ENCODE measurements around the gene LBHD2.

DNA sequence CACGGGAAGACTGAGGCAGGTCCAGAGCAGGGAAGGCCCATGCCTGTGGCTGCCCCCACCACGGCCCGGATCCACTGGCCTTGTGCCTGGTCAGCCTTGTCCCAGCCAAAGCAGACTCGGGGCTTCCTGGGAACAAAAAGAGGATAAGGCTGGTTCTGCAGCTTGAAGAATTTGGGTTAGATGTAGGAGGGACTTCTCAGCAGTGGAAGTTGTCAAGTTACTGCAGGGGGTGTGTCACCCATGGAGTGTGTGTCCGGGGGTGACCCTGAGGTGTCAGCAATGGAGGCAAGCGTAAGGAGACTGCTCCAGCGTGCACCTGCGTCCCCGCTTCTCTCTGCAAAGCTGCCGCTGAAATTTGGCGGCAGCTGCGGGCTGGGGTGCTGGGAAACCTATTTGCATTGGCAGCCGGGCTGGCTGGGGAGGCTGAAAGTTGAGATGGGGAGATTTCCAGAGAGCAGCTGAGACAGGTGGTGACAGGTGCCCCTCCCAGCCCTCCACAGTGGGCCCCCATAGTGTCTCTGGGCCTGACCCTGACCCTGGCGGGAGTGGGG lies 26.7 kb downstream of the LBHD2 start:
- TF ChIP-seq RAD21 (IDR thresholded peaks at IDR 0.05; ENCODE audit: low read depth) (no peak), EZH2 (IDR thresholded peaks at IDR 0.05) (no peak), CEBPB (IDR thresholded peaks at IDR 0.05; ENCODE audit: low read depth) (no peak), REST (IDR thresholded peaks at IDR 0.05; ENCODE audit: low read depth) (no peak)
- TF ChIP-seq, protein P1, sequence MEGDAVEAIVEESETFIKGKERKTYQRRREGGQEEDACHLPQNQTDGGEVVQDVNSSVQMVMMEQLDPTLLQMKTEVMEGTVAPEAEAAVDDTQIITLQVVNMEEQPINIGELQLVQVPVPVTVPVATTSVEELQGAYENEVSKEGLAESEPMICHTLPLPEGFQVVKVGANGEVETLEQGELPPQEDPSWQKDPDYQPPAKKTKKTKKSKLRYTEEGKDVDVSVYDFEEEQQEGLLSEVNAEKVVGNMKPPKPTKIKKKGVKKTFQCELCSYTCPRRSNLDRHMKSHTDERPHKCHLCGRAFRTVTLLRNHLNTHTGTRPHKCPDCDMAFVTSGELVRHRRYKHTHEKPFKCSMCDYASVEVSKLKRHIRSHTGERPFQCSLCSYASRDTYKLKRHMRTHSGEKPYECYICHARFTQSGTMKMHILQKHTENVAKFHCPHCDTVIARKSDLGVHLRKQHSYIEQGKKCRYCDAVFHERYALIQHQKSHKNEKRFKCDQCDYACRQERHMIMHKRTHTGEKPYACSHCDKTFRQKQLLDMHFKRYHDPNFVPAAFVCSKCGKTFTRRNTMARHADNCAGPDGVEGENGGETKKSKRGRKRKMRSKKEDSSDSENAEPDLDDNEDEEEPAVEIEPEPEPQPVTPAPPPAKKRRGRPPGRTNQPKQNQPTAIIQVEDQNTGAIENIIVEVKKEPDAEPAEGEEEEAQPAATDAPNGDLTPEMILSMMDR (IDR thresholded peaks at IDR 0.05 in 2 of 3, conservative IDR thresholded peaks at IDR 0.05 in 1 of 3; ENCODE audit: borderline replicate concordance in 1 of 3, insufficient read depth in 1 of 3, low read depth in 2 of 3, low read length in 2 of 3) = no peak
